Central memory CD8-positive, alpha-beta T cell (primary cell): ENCODE data around the gene BROX.

ENCODE experiments used
- ATAC-seq: fragments of 150-1000 bp; cut with Tn5 transposase; replicated peaks from 2 replicates; pipeline ENCODE4 v1.10.0; 2022; ENCODE audit warnings: mild to moderate bottlenecking, moderate FRiP score, moderate number of reproducible peaks; ENCODE audit not compliant: poor library complexity, severe bottlenecking; ENCODE audit errors: extremely low read depth
- DNase-seq, 2 donors: peaks; one replicate each; pipeline ENCODE4 v3.0.0; 2021; ENCODE audit warnings: low spot score in 2 of 2
- H3K27ac Mint-ChIP-seq: one replicate; pipeline ENCODE4 v1.8.0; 2022; ENCODE audit warnings: low read depth, mild to moderate bottlenecking, moderate library complexity, mixed read lengths
- H3K27me3 Mint-ChIP-seq: one replicate; pipeline ENCODE4 v1.8.0; 2022; ENCODE audit warnings: mixed read lengths
- H3K36me3 Mint-ChIP-seq: one replicate; pipeline ENCODE4 v1.8.0; 2022; ENCODE audit warnings: mild to moderate bottlenecking, moderate library complexity, mixed read lengths; ENCODE audit not compliant: insufficient read depth
- H3K4me1 Mint-ChIP-seq: one replicate; pipeline ENCODE4 v1.8.0; 2022; ENCODE audit warnings: mixed read lengths
- H3K4me3 Mint-ChIP-seq: one replicate; pipeline ENCODE4 v1.8.0; 2022; ENCODE audit warnings: mild to moderate bottlenecking, moderate library complexity, mixed read lengths
- H3K9me3 Mint-ChIP-seq: one replicate; pipeline ENCODE4 v1.8.0; 2022; ENCODE audit warnings: mixed read lengths

Gene BROX

GRCh38 chr1:222767152-222767571 is 54.8 kb downstream of the BROX start:
- DNase-seq, result no peak
- peaks cover 10% of the 10 kb centered on the region for H3K9me3 Mint-ChIP-seq
- no peak overlapping the region for H3K4me3 Mint-ChIP-seq
- peaks cover 4% of the 10 kb centered on the region for H3K36me3 Mint-ChIP-seq
- H3K4me1 Mint-ChIP-seq, result no peaks in the 10 kb centered on the region
- H3K27ac Mint-ChIP-seq, result no peak overlapping the region
- ATAC-seq, result no peak
- H3K27me3 Mint-ChIP-seq, result peaks cover 47% of the 10 kb centered on the region

DNA sequence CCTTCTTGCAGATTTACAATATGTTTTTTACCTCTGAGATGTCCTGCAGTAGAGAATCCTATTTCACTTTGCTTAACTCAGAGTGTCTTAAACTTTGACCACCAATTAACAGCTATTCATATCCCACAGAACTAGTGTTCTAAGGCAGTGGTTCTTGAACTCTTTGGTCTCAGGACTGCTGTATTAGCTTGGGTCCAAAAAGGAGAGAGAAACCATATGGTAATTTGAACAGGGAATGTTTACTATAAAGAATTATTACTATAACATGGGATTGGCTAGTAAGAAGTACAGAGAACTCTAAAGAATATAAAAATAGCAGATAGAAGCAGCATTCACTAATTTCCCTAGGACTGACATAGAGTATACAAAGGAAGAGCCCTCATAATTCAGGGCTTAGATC is 56.2 kb downstream of the BROX start:
- H3K27ac Mint-ChIP-seq, result no peak overlapping the region
- H3K9me3 Mint-ChIP-seq, result peaks cover 10% of the 10 kb centered on the region
- ATAC-seq, result no peak
- H3K4me1 Mint-ChIP-seq, result peaks cover 12% of the 10 kb centered on the region
- peaks cover 48% of the 10 kb centered on the region for H3K27me3 Mint-ChIP-seq
- no peak for DNase-seq
- H3K4me3 Mint-ChIP-seq, result no peak overlapping the region
- H3K36me3 Mint-ChIP-seq, result peaks cover 4% of the 10 kb centered on the region

GRCh38 chr1:222769181-222769580 is 56.8 kb downstream of the BROX start:
- DNase-seq (no peak), ATAC-seq (no peak)
- Mint-ChIP-seq H3K4me3 (no peak overlapping the region), H3K27ac (no peak overlapping the region), H3K36me3 (peaks cover 4% of the 10 kb centered on the region), H3K27me3 (peaks cover 42% of the 10 kb centered on the region), H3K4me1 (peaks cover 12% of the 10 kb centered on the region), H3K9me3 (peaks cover 10% of the 10 kb centered on the region)

DNA sequence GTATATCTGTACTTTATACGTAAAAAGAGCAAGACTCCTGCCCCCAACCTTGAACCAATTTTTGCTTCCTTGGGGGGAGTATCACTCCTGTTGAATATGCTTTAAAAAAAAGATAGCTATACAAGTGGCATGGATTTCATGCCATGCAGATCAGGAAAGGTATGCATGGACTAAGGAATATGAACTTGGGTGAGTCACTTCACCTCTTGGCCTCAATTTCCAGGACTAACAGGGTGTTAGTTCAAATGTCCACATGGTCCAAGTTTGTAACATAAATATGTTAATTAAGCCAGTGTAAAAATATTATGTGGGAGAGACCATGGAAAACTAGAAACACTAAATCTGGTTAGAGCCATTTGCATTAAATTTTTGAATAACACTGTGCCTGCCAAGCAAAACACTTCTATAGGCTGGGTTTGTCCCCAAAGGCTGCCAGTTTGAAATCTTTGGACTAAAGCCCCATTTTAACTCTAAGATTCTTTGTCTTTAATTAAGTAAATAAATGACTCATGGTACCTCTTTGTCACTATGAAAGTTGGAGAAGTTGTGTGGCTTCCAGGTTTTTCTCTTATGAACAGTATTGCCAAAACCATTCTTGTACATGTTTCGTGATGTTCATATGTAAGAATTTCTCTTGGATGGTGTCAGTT is 57.7 kb downstream of the BROX start:
- H3K36me3 Mint-ChIP-seq, result peaks cover 6% of the 10 kb centered on the region
- no peak overlapping the region for H3K27ac Mint-ChIP-seq
- DNase-seq (no peak), ATAC-seq (no peak)
- peaks cover 10% of the 10 kb centered on the region for H3K9me3 Mint-ChIP-seq
- H3K4me1 Mint-ChIP-seq, result peaks cover 12% of the 10 kb centered on the region
- peaks cover 33% of the 10 kb centered on the region for H3K27me3 Mint-ChIP-seq
- no peak overlapping the region for H3K4me3 Mint-ChIP-seq

DNA sequence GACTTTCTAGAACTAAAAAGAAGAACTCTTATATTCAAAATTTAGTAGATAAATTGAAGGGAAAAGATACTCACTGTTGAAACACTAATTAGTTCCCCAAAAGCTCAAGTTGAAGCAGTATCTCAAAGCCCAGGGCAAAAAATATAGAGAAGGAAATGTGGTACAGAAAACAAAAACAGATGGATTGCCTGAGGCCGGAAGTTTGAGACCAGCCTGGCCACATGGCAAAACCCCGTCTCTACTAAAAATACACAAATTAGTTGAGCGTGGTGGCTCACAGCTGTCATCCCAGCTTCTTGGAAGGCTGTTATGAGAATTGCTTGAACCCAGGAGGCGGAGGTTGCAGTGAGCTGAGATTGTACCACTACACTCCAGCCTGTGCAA is 60.6 kb downstream of the BROX start:
- H3K36me3 Mint-ChIP-seq, result peaks cover 6% of the 10 kb centered on the region
- ATAC-seq (no peak), DNase-seq (no peak)
- peaks cover 12% of the 10 kb centered on the region for H3K4me1 Mint-ChIP-seq
- H3K27ac Mint-ChIP-seq, result peak overlapping the region; percentile 67
- H3K4me3 Mint-ChIP-seq, result no peak overlapping the region
- H3K27me3 Mint-ChIP-seq, result peaks cover 26% of the 10 kb centered on the region
- peaks cover 10% of the 10 kb centered on the region for H3K9me3 Mint-ChIP-seq

DNA sequence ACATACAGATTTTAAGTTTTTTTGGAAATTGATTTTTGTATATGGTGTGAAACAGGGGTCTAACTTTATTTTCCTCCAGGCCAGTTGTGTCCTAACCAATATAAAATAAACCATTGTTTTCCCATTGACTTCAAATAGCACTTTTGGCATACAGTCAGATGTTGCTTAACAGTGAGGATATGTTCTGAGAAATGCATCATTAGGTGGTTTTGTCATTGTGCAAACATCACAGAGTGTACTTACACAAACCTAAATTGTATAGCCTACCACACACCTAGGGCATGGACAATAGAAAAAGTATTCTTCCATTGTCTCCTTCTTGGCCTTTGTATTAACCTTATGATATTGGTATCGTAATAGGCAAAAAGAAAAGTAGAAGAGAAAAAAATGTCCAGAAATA is 65.1 kb downstream of the BROX start:
- Mint-ChIP-seq H3K27ac (no peak overlapping the region), H3K27me3 (peaks cover 33% of the 10 kb centered on the region), H3K4me3 (no peak overlapping the region), H3K9me3 (no peaks in the 10 kb centered on the region), H3K36me3 (peaks cover 1% of the 10 kb centered on the region), H3K4me1 (peaks cover 11% of the 10 kb centered on the region)
- DNase-seq (no peak), ATAC-seq (no peak)

GRCh38 chr1:222777977-222778376 is 65.6 kb downstream of the BROX start:
- Mint-ChIP-seq H3K4me3 (no peak overlapping the region), H3K27me3 (peaks cover 33% of the 10 kb centered on the region), H3K4me1 (peaks cover 6% of the 10 kb centered on the region), H3K36me3 (peaks cover 1% of the 10 kb centered on the region), H3K9me3 (no peaks in the 10 kb centered on the region), H3K27ac (no peak overlapping the region)
- no peak for DNase-seq
- no peak for ATAC-seq

GRCh38 chr1:222781251-222781650 is 68.9 kb downstream of the BROX start:
- Mint-ChIP-seq H3K9me3 (no peaks in the 10 kb centered on the region), H3K36me3 (no peaks in the 10 kb centered on the region), H3K4me1 (no peaks in the 10 kb centered on the region), H3K4me3 (no peak overlapping the region), H3K27ac (no peak overlapping the region), H3K27me3 (peaks cover 51% of the 10 kb centered on the region)
- DNase-seq, result no peak
- ATAC-seq, result no peak

DNA sequence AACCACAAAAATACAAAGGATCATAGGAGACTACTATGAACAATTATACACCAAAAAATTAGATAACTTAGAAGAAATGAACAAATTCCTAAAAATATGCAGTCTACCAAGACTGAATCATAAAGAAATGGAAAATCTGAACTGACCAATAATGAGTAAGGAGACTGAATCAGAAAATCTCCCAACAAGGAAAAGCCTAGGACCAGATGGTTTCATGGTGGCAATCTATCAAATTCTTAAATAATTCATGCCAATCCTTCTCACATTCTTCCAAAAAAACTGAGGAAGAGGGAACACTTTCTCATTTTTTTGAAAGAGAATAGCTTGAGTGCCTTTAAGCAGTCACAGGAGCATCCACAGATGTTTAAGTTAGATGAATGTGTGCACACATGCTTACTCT is 70.7 kb downstream of the BROX start:
- Mint-ChIP-seq H3K4me3 (no peak overlapping the region), H3K36me3 (no peaks in the 10 kb centered on the region), H3K27ac (no peak overlapping the region), H3K9me3 (no peaks in the 10 kb centered on the region), H3K27me3 (peaks cover 51% of the 10 kb centered on the region), H3K4me1 (no peaks in the 10 kb centered on the region)
- DNase-seq (no peak), ATAC-seq (no peak)

GRCh38 chr1:222784371-222784770 is 72.0 kb downstream of the BROX start:
- no peak overlapping the region for H3K4me3 Mint-ChIP-seq
- ATAC-seq (no peak), DNase-seq (no peak)
- H3K9me3 Mint-ChIP-seq, result no peaks in the 10 kb centered on the region
- peaks cover 51% of the 10 kb centered on the region for H3K27me3 Mint-ChIP-seq
- no peaks in the 10 kb centered on the region for H3K4me1 Mint-ChIP-seq
- no peaks in the 10 kb centered on the region for H3K36me3 Mint-ChIP-seq
- H3K27ac Mint-ChIP-seq, result no peak overlapping the region
